ENCODE data around the gene ZNF804B.

ZNF804B gene

GRCh38 chr7:89316584-89317251, 557.2 kb downstream of the ZNF804B start:
- FAIRE-seq = no peak

GRCh38 chr7:89332026-89332425, 572.5 kb downstream of the ZNF804B start:
- FAIRE-seq = no peak

GRCh38 chr7:89334797-89335196, 575.3 kb downstream of the ZNF804B start:
- FAIRE-seq = no peak

GRCh38 chr7:89335490-89335889, 576.0 kb downstream of the ZNF804B start:
- no peak for FAIRE-seq

- no peak for FAIRE-seq
These were observed 576.6 kb downstream of the ZNF804B start for GRCh38 chr7:89336121-89336520.

- no peak for FAIRE-seq
These were observed 580.2 kb downstream of the ZNF804B start for GRCh38 chr7:89339748-89340147.

GRCh38 chr7:89357121-89357520, 597.6 kb downstream of the ZNF804B start:
- no peak for FAIRE-seq

GRCh38 chr7:89377219-89377618, 617.7 kb downstream of the ZNF804B start:
- no peak for FAIRE-seq

GRCh38 chr7:89385411-89385810, 625.9 kb downstream of the ZNF804B start:
- FAIRE-seq = no peak

Data from G401.6 (cell line).